Activated CD8-positive, alpha-beta memory T cell treated with anti-CD3 and anti-CD28 coated beads, Interleukin-2, amount 50 U/mL, for 24 hours (primary cell): ENCODE results near the gene TIGD6.

Experiments used
- DNase-seq: peaks from one replicate; pipeline ENCODE4 v3.0.0-alpha.2; 2020; ENCODE audit errors: extremely low read depth

The TIGD6 gene

GRCh38 chr5:150016537-150016936, 16.1 kb upstream of the TIGD6 start:
- no peak for DNase-seq

DNA sequence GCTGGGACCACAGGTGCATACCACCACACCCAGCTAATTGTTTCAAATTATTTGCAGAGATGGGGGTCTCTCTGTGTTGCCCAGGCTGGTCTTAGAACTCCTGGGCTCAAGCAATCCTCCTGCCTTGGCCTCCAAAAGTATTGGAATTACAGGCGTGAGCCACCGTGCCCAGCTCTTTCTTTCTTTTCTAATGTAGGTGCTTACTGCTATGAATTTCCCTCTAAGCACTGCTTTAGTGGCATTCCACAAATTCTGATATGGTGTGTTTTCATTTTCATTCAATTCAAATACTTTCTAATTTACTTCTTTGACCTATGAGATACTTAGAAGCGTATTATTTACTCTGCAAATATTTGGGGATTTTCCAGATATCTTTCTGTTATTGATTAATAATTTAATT, 15.0 kb upstream of the TIGD6 start:
- DNase-seq = no peak

- no peak for DNase-seq
Measured at GRCh38 chr5:150014456-150014855, 14.0 kb upstream of the TIGD6 start.

DNA sequence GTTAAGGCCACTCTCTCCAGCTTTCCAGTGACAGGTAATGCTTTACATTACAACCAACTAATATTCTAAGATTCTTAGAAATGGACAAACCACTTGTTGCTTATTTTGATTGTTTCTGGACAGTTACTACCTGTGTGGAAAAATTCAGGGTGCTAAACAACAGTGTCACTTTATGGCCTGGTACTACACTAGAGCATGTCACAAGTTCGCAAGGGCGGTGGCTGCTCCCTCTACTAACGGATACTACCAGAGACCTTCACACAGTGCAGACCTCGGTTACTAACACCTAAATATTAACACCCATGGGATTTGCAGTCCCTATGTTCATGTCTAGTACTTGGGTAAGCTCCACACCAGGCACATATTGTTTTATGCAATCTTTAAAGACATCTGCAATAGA, 13.5 kb upstream of the TIGD6 start:
- DNase-seq = no peak

DNA sequence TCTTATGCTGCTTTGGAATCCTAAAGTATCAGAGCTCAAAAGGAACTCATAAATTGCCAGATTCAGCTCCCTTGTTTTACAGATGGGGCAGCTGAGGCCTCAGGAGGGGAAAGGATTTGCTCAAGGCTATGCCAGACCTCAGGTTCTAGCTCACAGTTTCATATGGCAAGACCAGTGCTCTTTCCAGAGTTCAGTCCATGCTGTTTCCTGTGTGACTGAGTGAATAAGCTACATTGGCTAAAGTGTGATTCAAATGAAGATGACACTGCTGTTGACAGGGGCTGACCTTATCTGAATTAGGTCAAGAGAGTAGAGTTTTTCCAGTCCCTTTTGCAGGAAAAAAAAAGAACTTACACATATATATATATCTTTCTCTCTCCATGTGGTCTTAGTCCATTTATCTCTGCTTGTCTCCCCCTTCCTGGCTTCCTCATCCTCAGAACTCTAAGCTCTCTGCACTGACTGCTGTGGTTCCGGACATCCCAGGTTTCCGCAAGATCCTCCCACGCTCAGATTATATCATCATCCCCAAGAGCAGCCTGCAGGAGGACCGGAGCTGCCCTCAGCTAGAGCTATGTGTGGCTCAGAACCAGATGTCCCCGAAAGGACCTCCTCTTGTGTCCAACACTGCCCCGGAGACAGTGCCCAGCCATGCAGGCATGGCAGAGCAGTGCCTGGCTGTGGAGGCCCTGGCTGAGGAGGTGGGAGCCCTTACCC, 9.4 kb upstream of the TIGD6 start:
- DNase-seq = no peak

- DNase-seq = no peak
Measured at GRCh38 chr5:150007050-150007449, 6.6 kb upstream of the TIGD6 start.

DNA sequence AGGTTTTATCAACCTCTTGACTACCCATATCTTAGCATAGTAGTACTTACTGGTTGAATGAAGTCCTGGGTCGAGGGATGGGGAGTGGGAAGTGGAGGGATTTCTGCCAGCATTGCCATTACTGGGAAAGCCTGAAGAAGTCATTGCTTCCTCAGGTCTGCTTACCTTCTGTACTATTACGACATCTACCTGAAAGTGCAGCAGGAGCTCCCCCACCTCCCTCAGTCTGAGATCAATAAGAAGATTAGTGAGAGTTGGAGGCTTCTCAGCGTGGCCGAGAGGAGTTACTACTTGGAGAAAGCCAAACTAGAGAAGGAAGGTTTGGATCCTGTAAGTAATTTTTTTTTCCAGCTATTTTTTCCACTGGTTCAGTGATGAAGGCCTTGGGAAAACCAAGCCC, 5.9 kb upstream of the TIGD6 start:
- DNase-seq = no peak

DNA sequence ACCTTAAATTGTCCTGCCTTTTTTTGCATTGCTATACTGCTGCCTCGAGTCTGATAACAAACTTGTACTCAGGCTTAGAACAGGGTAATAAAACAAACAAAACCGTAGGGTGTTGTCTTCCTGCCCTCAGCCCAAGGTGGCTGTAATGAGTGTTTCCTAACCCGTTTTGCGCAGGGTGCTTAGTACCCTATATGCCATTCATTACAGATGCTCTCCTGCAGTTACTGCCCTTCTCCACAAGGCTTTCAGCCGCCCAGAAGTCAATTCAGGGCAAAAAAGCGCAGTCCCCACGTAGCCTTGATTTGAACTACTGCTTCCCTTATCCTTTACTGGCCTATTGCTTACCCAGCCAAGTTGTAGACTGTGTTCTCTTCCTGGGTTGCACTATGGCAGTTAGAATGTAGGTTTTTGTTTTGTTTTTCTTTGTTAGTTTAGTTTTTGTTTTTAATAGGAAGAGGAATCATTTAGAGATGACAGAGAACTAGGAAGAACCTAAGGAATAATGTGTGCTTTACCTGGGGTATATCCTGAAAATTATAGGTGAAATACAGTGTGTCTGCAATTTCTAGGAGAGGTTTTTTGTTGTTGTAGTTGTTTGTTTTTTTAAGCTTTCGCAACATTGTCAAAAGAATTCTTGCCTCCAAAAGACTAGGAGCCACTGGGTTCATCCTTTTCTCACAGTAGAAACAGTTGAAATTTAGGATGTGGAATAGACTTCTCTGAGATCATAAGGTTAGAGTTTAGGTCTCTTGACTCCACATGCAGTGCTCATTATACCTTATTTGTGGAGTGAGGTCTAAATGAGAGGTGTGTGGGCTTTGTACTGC, 1.4 kb upstream of the TIGD6 start:
- peak; percentile 21 for DNase-seq

DNA sequence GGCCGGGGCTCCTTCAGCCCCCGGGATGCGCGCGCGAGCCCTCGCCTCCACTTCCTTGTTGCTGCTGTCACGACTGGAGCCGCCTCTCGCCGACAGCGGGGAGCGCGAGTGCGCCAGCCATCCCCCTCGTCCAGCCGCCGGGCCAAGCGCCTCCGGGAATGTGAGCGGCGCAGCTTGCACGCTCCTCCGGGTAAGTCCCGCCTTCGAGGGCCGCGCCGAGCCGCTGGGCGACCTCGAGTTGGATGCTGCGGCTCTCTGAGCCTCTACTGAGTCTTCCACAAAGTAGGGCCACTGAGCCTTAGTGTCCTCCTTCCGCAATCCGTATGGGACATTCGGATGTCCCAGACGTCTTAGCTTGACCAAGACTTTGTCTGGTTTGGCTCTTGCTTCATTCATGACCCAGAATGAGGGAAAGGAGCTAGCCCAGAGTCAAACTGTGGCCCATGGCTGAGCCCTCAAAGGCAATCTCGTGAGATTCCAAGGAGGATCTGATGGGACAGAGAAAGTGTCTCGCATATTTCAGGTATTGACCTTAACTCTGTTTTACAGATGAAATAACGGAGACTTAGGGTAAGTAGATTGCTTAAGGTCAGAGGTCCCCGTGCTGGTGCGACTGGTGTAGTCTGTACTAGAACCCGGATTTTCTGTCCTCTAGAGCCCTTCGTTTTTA, 671 bp upstream of the TIGD6 start:
- DNase-seq = no peak

DNA sequence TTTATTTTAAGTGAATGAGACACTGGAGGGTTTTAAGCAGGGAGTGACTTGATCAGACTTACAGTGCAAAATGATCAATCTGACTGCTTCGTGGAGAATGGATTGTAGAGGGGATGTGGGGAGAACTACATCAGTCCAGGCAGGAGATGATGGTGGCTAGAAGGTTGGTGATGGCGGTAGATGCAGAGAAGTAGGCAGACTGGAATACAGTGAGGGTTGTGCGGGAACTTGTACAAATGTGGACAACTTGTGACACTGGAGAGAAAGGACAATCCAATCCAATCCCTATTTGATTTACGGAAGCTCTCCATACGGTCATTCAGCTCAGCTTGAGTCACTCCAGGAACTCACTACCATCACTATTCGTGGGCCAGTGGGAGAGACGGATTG, 593 bp downstream of the TIGD6 start:
- no peak for DNase-seq

DNA sequence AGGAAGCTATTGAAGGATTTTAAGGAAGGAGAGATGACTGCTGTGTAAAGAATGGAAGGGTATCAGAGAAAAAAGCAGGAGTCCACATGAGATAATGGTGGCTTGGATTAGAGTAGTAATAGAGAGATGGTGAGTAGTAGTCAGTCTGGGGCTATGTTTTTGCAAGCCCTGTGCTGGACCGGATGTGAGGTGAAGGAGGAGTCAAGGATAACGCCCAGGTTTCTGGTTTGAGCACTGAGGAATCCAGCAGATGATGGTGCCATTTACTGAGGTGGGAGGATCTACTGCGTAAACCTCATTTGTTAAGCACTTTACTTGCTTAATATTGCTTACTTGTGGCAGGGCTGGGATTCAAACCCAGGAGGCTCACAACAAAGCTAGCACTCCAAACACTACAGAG, 1.1 kb downstream of the TIGD6 start:
- DNase-seq = no peak

GRCh38 chr5:149998281-149998680, 2.2 kb downstream of the TIGD6 start:
- no peak for DNase-seq

DNA sequence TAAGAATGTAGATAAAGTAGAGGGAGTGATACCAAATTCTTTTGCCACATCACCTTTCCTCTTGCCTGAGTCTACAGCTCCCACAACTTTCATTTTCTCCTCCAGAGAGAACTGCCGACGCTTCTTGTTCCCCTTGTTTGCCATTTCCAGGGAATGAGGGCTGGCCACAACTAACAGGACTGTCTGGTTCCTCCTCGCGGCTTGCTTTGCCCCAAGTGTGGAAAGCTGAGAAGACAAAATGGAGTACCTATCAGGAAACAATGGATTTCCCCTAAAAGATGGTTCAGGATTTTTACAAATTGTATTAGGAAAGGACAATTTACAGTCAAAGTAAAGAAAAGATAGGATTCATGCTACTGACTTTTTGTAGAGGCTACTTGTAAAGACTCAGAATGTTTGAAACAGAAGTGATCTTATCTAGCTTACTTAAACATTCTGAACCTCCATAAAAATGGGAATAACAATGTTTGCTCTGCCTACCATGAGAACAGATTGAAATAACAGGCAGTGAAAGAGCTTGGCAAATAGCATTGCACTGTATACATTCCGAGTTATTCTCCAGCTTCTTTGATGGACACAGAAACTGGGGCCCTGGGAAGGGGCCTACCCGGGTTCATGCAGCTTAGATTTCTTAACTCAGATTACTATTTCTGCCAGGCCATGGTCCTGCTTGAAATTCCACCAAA, 4.1 kb downstream of the TIGD6 start:
- no peak for DNase-seq

GRCh38 chr5:149995385-149996204, 4.9 kb downstream of the TIGD6 start:
- no peak for DNase-seq

GRCh38 chr5:149993471-149993870, 7.0 kb downstream of the TIGD6 start:
- DNase-seq = no peak

DNA sequence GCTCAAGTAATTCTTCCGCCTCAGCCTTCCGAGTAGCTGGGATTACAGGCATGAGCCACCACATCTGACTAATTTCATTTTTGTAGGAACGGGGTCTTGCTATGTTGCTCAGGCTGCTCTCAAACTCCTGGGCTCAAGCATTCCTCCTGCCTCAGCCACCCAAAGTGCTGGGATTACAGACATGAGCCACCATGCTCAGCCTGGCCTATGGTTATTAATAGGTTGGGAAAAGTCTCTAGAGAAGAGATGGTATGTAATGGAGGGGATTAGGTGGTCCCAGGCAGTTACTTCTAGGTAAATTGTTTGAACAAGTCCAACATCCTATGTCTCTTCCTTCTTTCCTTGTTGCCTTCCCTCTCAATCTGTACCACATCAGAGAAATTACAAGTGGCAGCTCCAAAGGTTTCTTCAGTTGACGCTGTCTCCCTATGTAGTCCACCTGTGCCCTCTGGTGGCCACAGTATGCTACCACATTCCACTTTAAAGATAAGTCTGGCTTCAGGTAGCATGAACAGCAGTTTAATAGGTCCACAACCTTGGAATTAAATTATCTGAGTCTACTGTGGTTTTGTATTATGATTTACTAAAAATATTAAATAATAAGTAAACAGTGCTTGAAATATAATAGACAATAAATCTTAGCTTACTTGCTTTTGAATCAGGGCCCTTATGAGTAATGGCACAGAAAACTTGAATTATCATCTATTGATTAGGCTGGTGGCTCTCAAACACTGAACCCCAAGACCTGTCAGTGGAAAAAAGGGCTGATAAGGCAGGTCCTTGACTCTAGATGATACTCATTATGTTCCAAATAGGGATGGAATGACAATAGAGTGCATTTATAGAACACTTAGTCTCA, 9.7 kb downstream of the TIGD6 start:
- peak; percentile 31 for DNase-seq

DNA sequence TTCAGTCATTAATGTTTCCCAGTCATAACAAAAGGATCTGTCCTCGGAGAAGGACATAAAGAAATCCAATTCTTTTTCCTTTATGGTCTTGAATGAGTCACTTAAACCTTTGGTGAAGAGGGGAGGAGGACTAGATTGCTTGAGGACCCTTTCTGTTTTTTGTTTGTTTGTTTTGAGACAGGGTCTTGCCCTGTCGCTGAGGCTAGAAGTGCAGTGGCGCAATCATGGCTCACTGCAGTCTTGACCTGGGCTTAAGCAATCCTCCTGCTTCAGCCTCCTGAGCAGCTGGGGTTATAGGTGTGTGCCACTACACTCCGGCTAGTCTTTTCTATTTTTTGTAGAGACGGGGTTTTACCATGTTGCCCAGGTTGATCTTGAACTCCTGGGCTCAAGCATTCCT, 12.3 kb downstream of the TIGD6 start:
- DNase-seq = no peak

- DNase-seq = no peak
Measured at GRCh38 chr5:149982505-149982904, 17.9 kb downstream of the TIGD6 start.

GRCh38 chr5:149981206-149981605, 19.2 kb downstream of the TIGD6 start:
- no peak for DNase-seq

DNA sequence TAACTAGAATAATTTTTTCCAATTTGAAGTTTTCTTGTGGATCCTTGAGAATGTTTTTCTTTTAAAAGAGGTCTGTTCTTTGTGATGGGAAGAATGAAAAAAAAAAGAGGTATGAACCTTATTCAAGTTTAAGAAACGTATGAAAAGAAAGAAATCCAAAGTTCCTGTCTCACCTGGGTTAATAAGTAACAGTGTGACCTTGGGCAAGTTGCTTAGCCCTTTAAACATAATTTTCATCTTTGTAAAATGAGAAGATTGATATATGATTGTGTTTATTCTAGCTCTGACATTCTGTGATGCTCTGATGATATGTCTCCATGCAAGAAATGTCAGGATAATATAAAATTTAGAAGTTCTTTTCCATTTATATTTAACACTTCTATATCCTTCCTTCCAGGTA, 20.6 kb downstream of the TIGD6 start:
- no peak for DNase-seq
